HG03025 (cell line): ENCODE results near the gene PLPP4.
"Not testable (repeated sequence)": the region's sequence is repeated elsewhere in the genome, so short reads cannot be mapped to it uniquely, and the experiment has no call there.

Experiments used
- ATAC-seq: cut with Tn5 transposase; IDR thresholded peaks from one replicate; pipeline ENCODE4 v1.9.1; 2021; ENCODE audit warnings: mild to moderate bottlenecking, moderate library complexity; ENCODE audit not compliant: unreplicated experiment, low FRiP score

The PLPP4 gene

GRCh38 chr10:120483651-120484301 lies 26.7 kb downstream of the PLPP4 start:
- no peak for ATAC-seq

GRCh38 chr10:120485946-120486345 lies 28.9 kb downstream of the PLPP4 start:
- ATAC-seq, result no peak

- ATAC-seq, result no peak
These were observed 29.7 kb downstream of the PLPP4 start for GRCh38 chr10:120486671-120487205.

GRCh38 chr10:120490288-120490687 lies 33.3 kb downstream of the PLPP4 start:
- no peak for ATAC-seq

- ATAC-seq, result no peak
These were observed 35.3 kb downstream of the PLPP4 start for GRCh38 chr10:120492346-120492745.

GRCh38 chr10:120493411-120494312 lies 36.6 kb downstream of the PLPP4 start:
- peak; percentile 74 for ATAC-seq

- no peak for ATAC-seq
These were observed 37.3 kb downstream of the PLPP4 start for GRCh38 chr10:120494313-120494710.

- ATAC-seq, result no peak
These were observed 38.4 kb downstream of the PLPP4 start for GRCh38 chr10:120495226-120496009.

GRCh38 chr10:120499883-120500282 lies 42.9 kb downstream of the PLPP4 start:
- no peak for ATAC-seq

- ATAC-seq, result no peak
These were observed 46.7 kb downstream of the PLPP4 start for GRCh38 chr10:120503689-120504088.

- ATAC-seq, result not testable (repeated sequence)
These were observed 47.2 kb downstream of the PLPP4 start for GRCh38 chr10:120504227-120504626.

GRCh38 chr10:120505056-120505455 lies 48.0 kb downstream of the PLPP4 start:
- no peak for ATAC-seq

- no peak for ATAC-seq
These were observed 48.8 kb downstream of the PLPP4 start for GRCh38 chr10:120505866-120506265.

- no peak for ATAC-seq
These were observed 49.6 kb downstream of the PLPP4 start for GRCh38 chr10:120506674-120507073.

GRCh38 chr10:120507175-120507574 lies 50.1 kb downstream of the PLPP4 start:
- ATAC-seq, result no peak

GRCh38 chr10:120507651-120508050 lies 50.6 kb downstream of the PLPP4 start:
- no peak for ATAC-seq

- no peak for ATAC-seq
These were observed 51.4 kb downstream of the PLPP4 start for GRCh38 chr10:120508393-120508792.

GRCh38 chr10:120508966-120509365 lies 51.9 kb downstream of the PLPP4 start:
- no peak for ATAC-seq

GRCh38 chr10:120511165-120511564 lies 54.1 kb downstream of the PLPP4 start:
- no peak for ATAC-seq

- ATAC-seq, result no peak
These were observed 56.3 kb downstream of the PLPP4 start for GRCh38 chr10:120513307-120513796.
